Measurements from ENCODE around the gene LINC00305. TPM values are rescaled to one million over a fixed set of nuclear protein-coding genes. Genes with fewer than 3 reads are reported as not detected.

The LINC00305 gene
- total and polyA plus RNA-seq, 2 donors from 2014 or later: not detected

- intact Hi-C loops (cut with DNase I): no loop called here
- H3K9ac ChIP-seq (ENCODE audit: low read length in 3 of 3): no peak overlapping the region
- no peaks in the 10 kb centered on the region for H3K9me3 ChIP-seq (ENCODE audit: control insufficient read depth in 2 of 3, insufficient read depth in 1 of 3, low read length in 3 of 3)
- no peak for FAIRE-seq
- no peak overlapping the region for H3K4me3 ChIP-seq (ENCODE audit: low read length in 3 of 3)
- H3K27me3 ChIP-seq (ENCODE audit: control insufficient read depth, insufficient read depth, low read length): no peaks in the 10 kb centered on the region
- no peaks in the 10 kb centered on the region for H3K4me1 ChIP-seq (ENCODE audit: control insufficient read depth in 2 of 3, insufficient read depth in 2 of 3, low read depth in 1 of 3, low read length in 3 of 3)
- no peak overlapping the region for H3K27ac ChIP-seq (ENCODE audit: low read depth in 2 of 2, low read length in 2 of 2)
- TF ChIP-seq CTCF (IDR thresholded peaks at IDR 0.05; ENCODE audit: borderline replicate concordance, extremely low read depth, insufficient read depth): no peak
- DNase-seq: peak in 1 of 5 donors; percentile 34
- H3K36me3 ChIP-seq (ENCODE audit: control insufficient read depth in 2 of 3, insufficient read depth in 3 of 3, low read length in 3 of 3): no peaks in the 10 kb centered on the region
Observed at GRCh38 chr18:64032312-64032711, 116.6 kb downstream of the LINC00305 start.

DNA sequence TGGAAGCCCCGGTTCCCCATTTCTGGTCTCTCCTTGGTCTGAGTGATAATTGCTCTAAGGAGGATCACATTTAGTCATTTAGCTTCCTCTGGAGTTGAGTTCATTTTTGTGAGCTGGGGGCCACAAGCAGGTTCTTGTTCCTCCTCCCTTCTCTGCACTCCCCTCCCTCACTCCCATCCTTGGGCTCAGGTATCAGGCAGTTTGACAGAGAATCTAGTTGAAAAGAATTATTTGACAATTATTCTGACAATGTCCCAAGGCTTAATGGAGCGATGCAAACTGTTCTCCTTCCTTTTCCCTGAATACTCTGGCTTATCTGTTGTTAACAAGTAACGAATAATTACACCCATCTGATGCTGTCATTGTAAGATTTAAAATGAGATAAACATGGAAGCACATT is 117.5 kb downstream of the LINC00305 start:
- no peak overlapping the region for H3K4me3 ChIP-seq (ENCODE audit: low read length in 3 of 3)
- TF ChIP-seq CTCF (IDR thresholded peaks at IDR 0.05; ENCODE audit: borderline replicate concordance, extremely low read depth, insufficient read depth): no peak
- DNase-seq (peak in 3 of 5 donors; percentile 49 to 68 (median 63)), FAIRE-seq (no peak)
- no peak overlapping the region for H3K27ac ChIP-seq (ENCODE audit: low read depth in 2 of 2, low read length in 2 of 2)
- intact Hi-C loops (cut with DNase I): no loop called here
- no peaks in the 10 kb centered on the region for H3K4me1 ChIP-seq (ENCODE audit: control insufficient read depth in 2 of 3, insufficient read depth in 2 of 3, low read depth in 1 of 3, low read length in 3 of 3)
- no peak overlapping the region for H3K9ac ChIP-seq (ENCODE audit: low read length in 3 of 3)
- no peaks in the 10 kb centered on the region for H3K27me3 ChIP-seq (ENCODE audit: control insufficient read depth, insufficient read depth, low read length)
- no peaks in the 10 kb centered on the region for H3K36me3 ChIP-seq (ENCODE audit: control insufficient read depth in 2 of 3, insufficient read depth in 3 of 3, low read length in 3 of 3)
- no peaks in the 10 kb centered on the region for H3K9me3 ChIP-seq (ENCODE audit: control insufficient read depth in 2 of 3, insufficient read depth in 1 of 3, low read length in 3 of 3)

Other genes with a start within 250 kb of the LINC00305 start
- not detected for gene SERPINB10, start 241.1 kb downstream of the LINC00305 start, total RNA-seq
- not detected for gene SERPINB10, start 241.1 kb downstream of the LINC00305 start, polyA plus RNA-seq (ENCODE audit: insufficient read depth, low read depth, low replicate concordance)
- 1.4 TPM for gene HMSD, start 199.8 kb downstream of the LINC00305 start, total RNA-seq
- not detected for gene HMSD, start 199.8 kb downstream of the LINC00305 start, polyA plus RNA-seq (ENCODE audit: insufficient read depth, low read depth, low replicate concordance)
- 18.1 TPM for gene SERPINB8, start 179.0 kb downstream of the LINC00305 start, total RNA-seq
- 1.9 TPM for gene SERPINB8, start 179.0 kb downstream of the LINC00305 start, polyA plus RNA-seq (ENCODE audit: insufficient read depth, low read depth, low replicate concordance)